HG03060 (cell line): ENCODE data around the gene ZNF627.
A peak's percentile ranks its signal among the peaks of the same experiment; 100 is the strongest.
"Not testable (repeated sequence)": the region's sequence is repeated elsewhere in the genome, so short reads cannot be mapped to it uniquely, and the experiment has no call there.

ENCODE experiments used
- ATAC-seq: cut with Tn5 transposase; IDR thresholded peaks from one replicate; pipeline ENCODE4 v1.9.1; 2021; ENCODE audit warnings: low read depth, moderate number of reproducible peaks; ENCODE audit not compliant: unreplicated experiment

ZNF627 gene

DNA sequence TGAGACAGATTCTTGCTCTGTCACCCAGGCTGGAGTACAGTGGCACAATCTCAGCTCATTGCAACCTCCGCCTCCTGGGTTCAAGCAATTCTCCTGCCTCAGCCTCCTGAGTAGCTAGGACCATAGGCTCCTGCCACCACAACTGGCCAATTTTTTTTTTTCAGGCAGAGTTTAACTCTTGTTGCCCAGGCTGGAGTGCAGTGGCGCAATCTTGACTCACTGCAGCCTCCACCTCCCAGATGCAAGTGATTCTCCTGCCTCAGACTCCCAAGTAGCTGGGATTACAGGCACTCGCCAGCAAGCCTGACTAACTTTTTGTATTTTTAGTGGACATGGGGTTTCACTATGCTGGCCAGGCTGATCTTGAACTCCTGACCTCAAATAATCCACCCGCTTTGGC lies 23.5 kb upstream of the ZNF627 start:
- not testable (repeated sequence) for ATAC-seq

DNA sequence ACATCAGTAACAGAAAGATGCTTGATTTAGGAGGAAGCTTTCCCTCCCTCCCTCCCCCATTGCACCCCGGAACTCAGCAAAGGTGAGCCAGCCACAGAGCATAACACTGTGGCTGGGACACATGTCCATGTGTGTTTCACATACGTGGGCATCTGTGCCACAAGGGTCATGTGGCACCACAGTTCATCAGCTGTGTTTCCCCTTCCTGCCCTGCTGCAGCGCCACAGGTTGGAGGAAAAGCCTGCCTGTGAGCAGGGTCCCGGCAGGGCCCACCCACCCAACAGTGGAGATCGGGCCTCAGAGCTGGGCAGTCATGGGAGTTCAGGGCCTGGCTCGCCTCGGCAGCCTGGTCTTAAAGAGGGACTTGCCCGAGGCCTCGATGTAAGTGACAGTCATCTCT lies 22.6 kb upstream of the ZNF627 start:
- ATAC-seq: no peak

GRCh38 chr19:11576227-11576626 lies 21.1 kb upstream of the ZNF627 start:
- ATAC-seq: no peak

DNA sequence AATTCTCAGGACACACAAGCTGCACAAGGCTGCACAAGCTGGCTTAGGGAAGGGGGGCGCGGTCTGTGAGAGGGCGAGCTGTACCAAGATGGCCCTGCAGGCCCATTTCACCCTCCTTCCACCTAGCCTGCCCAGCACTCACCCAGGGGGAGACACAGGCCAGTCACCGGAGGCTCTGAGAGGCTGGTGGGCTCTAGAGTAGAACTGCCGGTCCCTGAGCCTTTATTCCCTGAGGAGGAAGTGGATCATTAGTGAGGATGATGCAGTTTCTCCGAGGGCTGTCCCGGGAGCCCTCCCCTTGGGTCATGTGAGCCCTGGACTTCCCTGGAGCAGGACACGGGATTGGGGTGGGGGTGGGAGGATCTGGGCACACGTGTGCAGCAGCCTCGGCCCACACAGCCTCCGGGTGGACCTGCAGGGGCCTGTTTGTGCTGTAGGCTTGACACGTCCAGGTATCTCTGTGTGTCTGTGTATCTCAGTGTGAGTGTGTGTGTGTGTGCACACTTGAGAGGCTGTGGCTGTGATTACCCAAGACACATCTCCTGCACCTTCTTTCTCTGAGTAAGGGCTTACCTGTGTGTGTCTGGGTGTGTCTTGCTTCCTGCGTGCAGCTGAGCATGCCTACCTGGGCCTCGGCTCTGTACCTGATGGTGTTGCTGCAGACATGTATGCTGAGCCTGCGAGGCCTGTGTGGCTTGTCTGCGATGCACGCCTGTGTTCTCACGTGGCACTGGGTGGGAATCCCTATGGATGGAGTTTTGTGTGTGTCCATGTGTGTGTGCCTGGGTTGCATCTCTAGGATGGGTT lies 19.6 kb upstream of the ZNF627 start, which contains the start of gene ACP5:
Gene ACP5 (minus strand): TSS at position 195 of the 807 bp plus-strand sequence. CDS start 328 bp downstream, outside the sequence.
- ATAC-seq: no peak

- no peak for ATAC-seq
These were observed 18.8 kb upstream of the ZNF627 start for GRCh38 chr19:11578258-11579142.

- no peak for ATAC-seq
These were observed 17.2 kb upstream of the ZNF627 start for GRCh38 chr19:11580116-11580515.

DNA sequence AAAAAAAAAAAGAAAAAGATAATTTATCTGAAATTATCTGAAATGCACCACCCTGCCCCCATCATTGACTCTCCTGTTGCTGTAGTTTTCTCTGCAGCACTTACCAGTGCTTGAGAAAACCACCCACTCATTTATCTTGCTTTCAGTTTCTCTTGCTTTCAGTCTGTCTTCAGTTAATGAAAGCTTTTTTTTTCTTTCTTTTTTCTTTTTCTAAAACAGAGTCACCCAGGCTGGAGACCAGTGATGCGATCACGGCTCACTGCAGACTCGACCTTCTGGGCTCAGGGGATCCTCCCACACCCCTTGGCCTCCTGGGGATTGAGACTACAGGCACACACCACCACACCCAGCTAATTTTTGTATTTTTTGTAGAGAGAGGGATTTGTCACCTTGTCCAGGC lies 15.5 kb upstream of the ZNF627 start:
- peak; percentile 80 for ATAC-seq

DNA sequence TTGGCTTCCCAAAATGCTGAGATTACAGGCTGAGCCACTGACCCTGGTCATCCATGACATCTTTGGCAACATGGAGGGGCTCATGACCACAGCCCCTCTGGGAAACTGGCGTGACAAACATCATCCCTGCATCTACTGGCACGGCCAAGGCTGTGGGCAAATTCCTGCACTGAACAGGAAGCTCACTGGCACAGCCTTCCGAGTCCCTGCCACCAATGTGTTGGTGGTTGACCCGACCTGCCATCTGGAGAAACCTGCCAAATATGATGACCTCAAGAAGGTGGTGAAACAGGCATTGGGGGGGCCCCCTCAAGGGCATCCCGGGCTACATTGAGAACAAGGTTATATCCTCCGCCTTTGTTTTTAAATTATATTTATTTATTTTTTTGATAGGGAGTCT lies 11.0 kb upstream of the ZNF627 start:
- ATAC-seq: no peak

DNA sequence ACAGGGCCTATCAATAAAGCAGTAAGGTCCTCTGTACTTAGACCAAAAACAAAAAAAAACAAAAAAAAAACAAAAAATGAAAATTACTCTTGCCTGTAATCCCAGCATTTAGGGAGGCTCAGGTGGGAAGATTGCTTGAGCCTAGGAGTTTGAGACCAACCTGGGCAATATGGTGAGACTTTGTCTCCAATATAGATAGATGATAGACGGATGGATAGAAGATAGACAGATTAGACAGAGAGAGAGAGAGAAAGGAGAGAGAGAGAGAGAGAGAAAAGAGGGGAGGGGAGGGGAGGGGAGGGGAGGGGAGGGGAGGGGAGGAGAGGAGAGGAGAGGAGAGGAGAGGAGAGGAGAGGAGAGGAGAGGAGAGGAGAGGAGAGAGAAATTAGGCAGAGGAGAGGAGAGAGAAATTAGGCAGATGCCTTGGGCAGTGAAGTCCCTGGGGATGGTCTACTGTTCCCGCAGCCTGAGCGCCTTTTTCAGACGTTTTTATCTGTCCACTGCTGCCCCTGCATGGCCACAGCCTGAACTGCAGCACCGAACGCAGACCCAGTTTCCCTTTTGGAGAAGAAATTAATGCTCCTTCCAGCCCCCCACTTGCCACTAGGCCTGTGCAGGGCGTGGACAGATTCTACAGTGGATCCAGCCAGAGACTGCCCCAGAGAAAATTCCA lies 9.8 kb upstream of the ZNF627 start:
- ATAC-seq: no peak

DNA sequence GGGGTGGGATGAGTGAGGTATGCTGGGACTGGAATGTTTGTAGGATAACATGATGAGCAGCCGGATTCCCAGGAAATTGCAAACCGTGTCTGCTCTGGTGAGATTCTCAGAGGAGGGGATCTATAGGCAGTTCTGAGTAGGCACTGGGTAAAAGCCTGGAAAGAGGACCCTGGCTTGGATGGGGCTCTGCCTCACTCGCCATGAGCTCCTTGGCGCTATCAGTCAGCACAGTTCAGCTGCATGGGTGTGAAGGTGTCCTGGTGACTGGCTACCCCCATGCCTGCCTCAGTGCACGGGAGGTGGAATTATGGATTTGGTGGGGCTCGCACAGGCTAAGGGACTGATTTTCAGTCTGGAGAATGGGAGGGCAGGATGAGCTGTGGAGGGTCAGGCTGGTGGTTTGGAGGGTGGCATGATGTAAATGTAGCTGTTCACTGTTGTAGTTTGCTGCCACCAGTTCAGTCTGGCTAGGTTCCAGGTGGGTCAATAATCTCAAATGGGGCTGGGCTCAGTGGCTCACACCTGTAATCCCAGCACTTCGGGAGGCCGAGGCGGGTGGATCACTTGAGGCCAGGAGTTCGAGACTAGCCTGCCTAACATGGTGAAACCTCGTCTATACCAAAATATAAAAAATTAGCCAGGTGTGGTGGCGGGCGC lies 9.2 kb upstream of the ZNF627 start:
- no peak for ATAC-seq

- no peak for ATAC-seq
These were observed 3.2 kb upstream of the ZNF627 start for GRCh38 chr19:11594084-11594483.

DNA sequence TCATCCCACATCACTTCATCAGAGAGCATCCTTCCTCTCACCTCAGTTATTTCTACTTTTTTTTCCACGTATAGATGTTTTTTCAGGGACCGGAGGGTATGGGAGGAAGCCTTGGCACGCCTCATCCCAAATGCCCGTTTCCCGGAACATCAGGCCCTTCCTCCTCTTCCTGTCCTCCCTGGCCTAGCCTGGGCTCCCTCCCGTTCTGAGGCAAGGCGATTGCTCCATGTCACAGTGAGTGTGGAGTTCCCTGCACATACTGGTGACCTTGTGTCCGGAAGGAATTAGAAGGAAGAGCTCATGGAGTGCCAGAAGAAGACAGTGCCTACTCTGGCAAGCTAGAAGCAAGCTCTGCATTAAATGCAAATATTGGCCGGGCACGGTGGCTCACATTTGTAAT lies 1.1 kb upstream of the ZNF627 start:
- ATAC-seq: no peak

- ATAC-seq: no peak
These were observed 810 bp downstream of the ZNF627 start for GRCh38 chr19:11598103-11598483.

- no peak for ATAC-seq
These were observed 1.5 kb downstream of the ZNF627 start for GRCh38 chr19:11598746-11599145.

DNA sequence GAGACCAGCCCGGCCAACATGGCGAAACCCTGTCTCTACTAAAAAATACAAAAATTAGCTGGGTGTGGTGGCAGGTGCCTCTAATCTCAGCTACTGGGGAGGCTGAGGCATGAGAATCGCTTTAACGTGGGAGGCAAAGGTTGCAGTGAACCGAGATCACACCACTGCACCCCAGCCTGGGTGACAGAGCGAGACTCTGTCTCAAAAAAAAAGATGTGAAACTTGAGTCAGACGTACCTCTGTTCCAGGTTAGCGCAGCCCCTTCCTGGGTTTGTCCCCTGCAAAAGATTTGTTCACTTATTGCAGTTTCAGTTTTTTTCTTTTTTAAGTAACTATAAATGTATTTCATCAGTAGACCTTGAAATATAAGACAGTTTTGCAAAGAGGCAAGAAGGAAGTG lies 2.4 kb downstream of the ZNF627 start:
- ATAC-seq: not testable (repeated sequence)

DNA sequence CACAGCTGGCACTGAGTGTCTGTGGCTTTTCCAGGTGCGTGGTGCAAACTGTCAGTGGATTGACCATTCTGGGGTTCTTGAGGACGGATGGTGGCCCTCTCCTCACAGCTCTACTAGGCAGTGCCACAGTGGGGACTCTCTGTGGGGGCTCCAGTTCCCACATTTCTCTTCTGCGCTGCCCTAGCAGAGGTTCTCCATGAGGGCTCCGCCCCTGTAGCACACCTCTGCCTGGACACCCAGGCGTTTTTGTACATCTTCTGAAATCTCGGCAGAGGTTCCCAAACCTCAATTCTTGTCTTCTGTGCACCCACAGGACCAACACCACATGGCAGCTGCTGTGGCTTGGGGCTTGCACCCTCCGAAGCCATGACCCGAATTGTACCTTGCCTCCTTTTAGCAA lies 9.2 kb downstream of the ZNF627 start:
- ATAC-seq: no peak

DNA sequence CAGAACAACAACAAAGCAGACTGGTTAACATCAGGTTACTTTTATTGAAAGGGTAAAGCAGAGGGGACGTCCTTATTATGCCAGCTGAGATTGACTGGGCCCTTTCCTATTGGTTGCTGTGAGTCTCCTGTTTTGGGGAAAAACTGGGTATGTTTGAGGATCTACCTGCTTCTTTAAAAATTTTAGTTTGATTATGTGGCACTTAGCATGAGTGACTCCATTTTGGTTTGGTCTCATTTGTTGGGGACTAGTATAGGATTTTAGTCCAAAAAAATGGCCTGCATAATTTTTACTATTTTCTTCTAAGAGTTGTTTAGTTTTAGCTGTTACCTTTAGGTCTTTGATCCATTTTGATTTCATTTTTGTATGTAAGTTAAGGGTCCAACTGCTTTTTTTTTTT lies 14.4 kb downstream of the ZNF627 start:
- no peak for ATAC-seq

GRCh38 chr19:11612816-11613511 lies 15.7 kb downstream of the ZNF627 start:
- no peak for ATAC-seq

GRCh38 chr19:11617180-11618062 lies 20.1 kb downstream of the ZNF627 start:
- ATAC-seq: no peak
